ENCODE measurements around the gene CNOT6.
"Not testable (repeated sequence)": the region's sequence is repeated elsewhere in the genome, so short reads cannot be mapped to it uniquely, and the experiment has no call there.

DNA sequence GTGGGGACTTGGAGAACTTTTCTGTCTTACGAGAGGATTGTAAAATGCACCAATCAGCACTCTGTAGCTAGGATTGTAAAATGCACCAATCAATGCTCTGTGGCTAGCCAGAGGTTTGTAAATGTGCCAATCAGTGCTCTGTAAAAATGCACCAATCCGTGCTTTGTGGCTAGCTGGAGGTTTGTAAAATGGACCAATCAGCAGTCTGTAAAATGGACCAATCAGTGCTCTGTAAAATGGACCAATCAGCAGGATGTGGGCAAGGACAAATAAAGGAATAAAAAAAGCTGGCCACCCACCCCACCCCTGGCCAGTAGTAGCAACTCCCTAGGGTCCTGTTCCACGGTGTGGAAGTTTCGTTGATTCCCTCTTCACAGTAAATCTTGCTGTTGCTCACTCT, 29.1 kb upstream of the CNOT6 start:
- TF ChIP-seq, protein P1, sequence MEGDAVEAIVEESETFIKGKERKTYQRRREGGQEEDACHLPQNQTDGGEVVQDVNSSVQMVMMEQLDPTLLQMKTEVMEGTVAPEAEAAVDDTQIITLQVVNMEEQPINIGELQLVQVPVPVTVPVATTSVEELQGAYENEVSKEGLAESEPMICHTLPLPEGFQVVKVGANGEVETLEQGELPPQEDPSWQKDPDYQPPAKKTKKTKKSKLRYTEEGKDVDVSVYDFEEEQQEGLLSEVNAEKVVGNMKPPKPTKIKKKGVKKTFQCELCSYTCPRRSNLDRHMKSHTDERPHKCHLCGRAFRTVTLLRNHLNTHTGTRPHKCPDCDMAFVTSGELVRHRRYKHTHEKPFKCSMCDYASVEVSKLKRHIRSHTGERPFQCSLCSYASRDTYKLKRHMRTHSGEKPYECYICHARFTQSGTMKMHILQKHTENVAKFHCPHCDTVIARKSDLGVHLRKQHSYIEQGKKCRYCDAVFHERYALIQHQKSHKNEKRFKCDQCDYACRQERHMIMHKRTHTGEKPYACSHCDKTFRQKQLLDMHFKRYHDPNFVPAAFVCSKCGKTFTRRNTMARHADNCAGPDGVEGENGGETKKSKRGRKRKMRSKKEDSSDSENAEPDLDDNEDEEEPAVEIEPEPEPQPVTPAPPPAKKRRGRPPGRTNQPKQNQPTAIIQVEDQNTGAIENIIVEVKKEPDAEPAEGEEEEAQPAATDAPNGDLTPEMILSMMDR (IDR thresholded peaks at IDR 0.05; ENCODE audit: low read depth, low read length, missing input control), result not testable (repeated sequence)
- TF ChIP-seq, protein P2, sequence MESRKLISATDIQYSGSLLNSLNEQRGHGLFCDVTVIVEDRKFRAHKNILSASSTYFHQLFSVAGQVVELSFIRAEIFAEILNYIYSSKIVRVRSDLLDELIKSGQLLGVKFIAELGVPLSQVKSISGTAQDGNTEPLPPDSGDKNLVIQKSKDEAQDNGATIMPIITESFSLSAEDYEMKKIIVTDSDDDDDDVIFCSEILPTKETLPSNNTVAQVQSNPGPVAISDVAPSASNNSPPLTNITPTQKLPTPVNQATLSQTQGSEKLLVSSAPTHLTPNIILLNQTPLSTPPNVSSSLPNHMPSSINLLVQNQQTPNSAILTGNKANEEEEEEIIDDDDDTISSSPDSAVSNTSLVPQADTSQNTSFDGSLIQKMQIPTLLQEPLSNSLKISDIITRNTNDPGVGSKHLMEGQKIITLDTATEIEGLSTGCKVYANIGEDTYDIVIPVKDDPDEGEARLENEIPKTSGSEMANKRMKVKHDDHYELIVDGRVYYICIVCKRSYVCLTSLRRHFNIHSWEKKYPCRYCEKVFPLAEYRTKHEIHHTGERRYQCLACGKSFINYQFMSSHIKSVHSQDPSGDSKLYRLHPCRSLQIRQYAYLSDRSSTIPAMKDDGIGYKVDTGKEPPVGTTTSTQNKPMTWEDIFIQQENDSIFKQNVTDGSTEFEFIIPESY (IDR thresholded peaks at IDR 0.05), result not testable (repeated sequence)
- TF ChIP-seq RAD21 (IDR thresholded peaks at IDR 0.05); JUND (IDR thresholded peaks at IDR 0.05); FOXA1 (IDR thresholded peaks at IDR 0.05); TAF1 (conservative IDR thresholded peaks at IDR 0.05); GABPA (IDR thresholded peaks at IDR 0.05 in 1 of 2, conservative IDR thresholded peaks at IDR 0.05 in 1 of 2); HNF4G (IDR thresholded peaks at IDR 0.05): not testable (repeated sequence)
- TF ChIP-seq, protein P3, sequence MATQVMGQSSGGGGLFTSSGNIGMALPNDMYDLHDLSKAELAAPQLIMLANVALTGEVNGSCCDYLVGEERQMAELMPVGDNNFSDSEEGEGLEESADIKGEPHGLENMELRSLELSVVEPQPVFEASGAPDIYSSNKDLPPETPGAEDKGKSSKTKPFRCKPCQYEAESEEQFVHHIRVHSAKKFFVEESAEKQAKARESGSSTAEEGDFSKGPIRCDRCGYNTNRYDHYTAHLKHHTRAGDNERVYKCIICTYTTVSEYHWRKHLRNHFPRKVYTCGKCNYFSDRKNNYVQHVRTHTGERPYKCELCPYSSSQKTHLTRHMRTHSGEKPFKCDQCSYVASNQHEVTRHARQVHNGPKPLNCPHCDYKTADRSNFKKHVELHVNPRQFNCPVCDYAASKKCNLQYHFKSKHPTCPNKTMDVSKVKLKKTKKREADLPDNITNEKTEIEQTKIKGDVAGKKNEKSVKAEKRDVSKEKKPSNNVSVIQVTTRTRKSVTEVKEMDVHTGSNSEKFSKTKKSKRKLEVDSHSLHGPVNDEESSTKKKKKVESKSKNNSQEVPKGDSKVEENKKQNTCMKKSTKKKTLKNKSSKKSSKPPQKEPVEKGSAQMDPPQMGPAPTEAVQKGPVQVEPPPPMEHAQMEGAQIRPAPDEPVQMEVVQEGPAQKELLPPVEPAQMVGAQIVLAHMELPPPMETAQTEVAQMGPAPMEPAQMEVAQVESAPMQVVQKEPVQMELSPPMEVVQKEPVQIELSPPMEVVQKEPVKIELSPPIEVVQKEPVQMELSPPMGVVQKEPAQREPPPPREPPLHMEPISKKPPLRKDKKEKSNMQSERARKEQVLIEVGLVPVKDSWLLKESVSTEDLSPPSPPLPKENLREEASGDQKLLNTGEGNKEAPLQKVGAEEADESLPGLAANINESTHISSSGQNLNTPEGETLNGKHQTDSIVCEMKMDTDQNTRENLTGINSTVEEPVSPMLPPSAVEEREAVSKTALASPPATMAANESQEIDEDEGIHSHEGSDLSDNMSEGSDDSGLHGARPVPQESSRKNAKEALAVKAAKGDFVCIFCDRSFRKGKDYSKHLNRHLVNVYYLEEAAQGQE (IDR thresholded peaks at IDR 0.05), result not testable (repeated sequence)
- TF ChIP-seq, protein P4, sequence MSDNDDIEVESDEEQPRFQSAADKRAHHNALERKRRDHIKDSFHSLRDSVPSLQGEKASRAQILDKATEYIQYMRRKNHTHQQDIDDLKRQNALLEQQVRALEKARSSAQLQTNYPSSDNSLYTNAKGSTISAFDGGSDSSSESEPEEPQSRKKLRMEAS (IDR thresholded peaks at IDR 0.05), result not testable (repeated sequence)
